AG20443 (cell line): ENCODE data around the gene NUDT1.

Experiments
- DNase-seq: peaks from one replicate; pipeline ENCODE4 v3.0.0; 2012; ENCODE audit warnings: low spot score, mixed read lengths

Gene NUDT1

GRCh38 chr7:2224934-2225333 is 17.1 kb upstream of the NUDT1 start:
- DNase-seq = no peak

- DNase-seq = no peak
Measured at GRCh38 chr7:2225336-2225735, 16.7 kb upstream of the NUDT1 start.

- no peak for DNase-seq
Measured at GRCh38 chr7:2225830-2226229, 16.2 kb upstream of the NUDT1 start.

GRCh38 chr7:2227699-2228098 is 14.3 kb upstream of the NUDT1 start:
- no peak for DNase-seq

GRCh38 chr7:2228921-2229320 is 13.1 kb upstream of the NUDT1 start:
- no peak for DNase-seq

- DNase-seq = no peak
Measured at GRCh38 chr7:2229467-2229866, 12.6 kb upstream of the NUDT1 start.

GRCh38 chr7:2230226-2230625 is 11.8 kb upstream of the NUDT1 start:
- DNase-seq = no peak

- DNase-seq = no peak
Measured at GRCh38 chr7:2230882-2231281, 11.1 kb upstream of the NUDT1 start.

- DNase-seq = peak; percentile 49
Measured at GRCh38 chr7:2231992-2232765, 9.8 kb upstream of the NUDT1 start.

GRCh38 chr7:2232766-2233520 is 9.1 kb upstream of the NUDT1 start, which contains the start of gene MAD1L1:
Gene MAD1L1 (minus strand): TSS chr7:2232945. CDS start chr7:2230133, 2,812 bp downstream.
- peak; percentile 98 for DNase-seq

GRCh38 chr7:2233926-2234325 is 8.1 kb upstream of the NUDT1 start:
- no peak for DNase-seq

GRCh38 chr7:2237109-2237602 is 4.9 kb upstream of the NUDT1 start:
- DNase-seq = no peak

GRCh38 chr7:2239242-2239641 is 2.8 kb upstream of the NUDT1 start:
- DNase-seq = no peak

- DNase-seq = peak; percentile 38
Measured at GRCh38 chr7:2242541-2243429, 759 bp downstream of the NUDT1 start.

- no peak for DNase-seq
Measured at GRCh38 chr7:2243458-2243857, 1.4 kb downstream of the NUDT1 start.

- no peak for DNase-seq
Measured at GRCh38 chr7:2244404-2244995, 2.5 kb downstream of the NUDT1 start.

- DNase-seq = no peak
Measured at GRCh38 chr7:2245883-2246675, 4.1 kb downstream of the NUDT1 start.

GRCh38 chr7:2247141-2247995 is 5.3 kb downstream of the NUDT1 start:
- peak; percentile 61 for DNase-seq

- DNase-seq = peak; percentile 97
Measured at GRCh38 chr7:2248984-2249694, 7.1 kb downstream of the NUDT1 start.
